Stomach (tissue), 4 donors: Measurements from ENCODE around the gene OGFOD2.

Experiments
- CTCF ChIP-seq, 7 experiments: fragments of 450-650 bp in 4 of 7; fragments of 200-600 bp in 3 of 7; sonication (generic) in 3 of 7; IDR thresholded peaks; one replicate each; pipeline ENCODE4 v1.5.1; 2016 to 2019; ENCODE audit warnings: antibody characterized with exemption in 7 of 7, control low read depth in 2 of 7, mild to moderate bottlenecking in 1 of 7
- EP300 ChIP-seq: sonication (generic); formaldehyde crosslinking; IDR thresholded peaks from one replicate; pipeline ENCODE4 v1.6.1; 2017; ENCODE audit warnings: antibody characterized with exemption
- POLR2A ChIP-seq, 4 donors: fragments of 450-650 bp; IDR thresholded peaks; one replicate each; pipeline ENCODE4 v1.6.1; 2016; ENCODE audit warnings: antibody characterized with exemption in 4 of 4, control low read depth in 2 of 4, mild to moderate bottlenecking in 1 of 4, moderate library complexity in 1 of 4
- POLR2AphosphoS5 ChIP-seq, 3 donors: sonication (generic); formaldehyde crosslinking; IDR thresholded peaks; one replicate each; pipeline ENCODE4 v1.6.1; 2016; ENCODE audit warnings: antibody characterized with exemption in 3 of 3

- TF ChIP-seq CTCF (IDR thresholded peaks at IDR 0.05) (no peak), EP300 (no peak), POLR2A (IDR thresholded peaks at IDR 0.05) (no peak), POLR2AphosphoS5 (IDR thresholded peaks at IDR 0.05) (no peak)
These were observed 45.2 kb upstream of the OGFOD2 start for GRCh38 chr12:122929812-122930211.
